ENCODE results near the gene TBX19.

TBX19 gene

GRCh38 chr1:168360151-168361021, 79.7 kb downstream of the TBX19 start:
- no peak for DNase-seq (ENCODE audit: low read depth in 2 of 2)

DNA sequence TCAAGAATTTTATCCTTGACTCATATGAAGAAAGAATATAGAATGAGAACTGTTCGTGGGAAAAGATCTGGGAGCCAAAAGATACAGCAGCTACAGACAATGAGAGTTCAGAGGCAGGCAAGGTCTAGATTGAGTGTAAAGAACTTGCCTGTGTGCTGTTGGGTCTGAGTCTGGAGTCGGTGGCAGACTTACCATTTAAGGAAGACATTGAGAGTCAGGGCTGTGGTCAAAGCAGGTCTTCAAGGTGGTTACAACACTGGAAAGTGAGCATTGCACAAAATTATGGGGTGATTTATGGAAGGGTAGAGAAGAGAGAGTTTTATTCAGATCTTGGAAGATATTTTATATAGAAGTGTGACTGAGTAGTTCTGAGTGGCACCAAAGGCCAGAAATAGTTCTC, 80.6 kb downstream of the TBX19 start:
- DNase-seq (ENCODE audit: low read depth in 2 of 2) = no peak

- peak in 1 of 2 donors; percentile 11 for DNase-seq (ENCODE audit: low read depth in 2 of 2)
Observed at GRCh38 chr1:168362991-168363390, 82.3 kb downstream of the TBX19 start.

Measured in stimulated activated CD8-positive, alpha-beta memory T cell treated with anti-CD3 and anti-CD28 coated beads, Interleukin-7, amount 100 ng/mL, for 1 hour (primary cell).